Measurements from ENCODE around the gene ATG9A. TPM values are rescaled to one million over a fixed set of nuclear protein-coding genes. Genes with fewer than 3 reads are reported as not detected.

ATG9A gene
- total RNA-seq, 1 donor from 2014 or later = 48.8 TPM

GRCh38 chr2:219218732-219219701 lies 10.4 kb downstream of the ATG9A start, which contains the start of gene ABCB6:
Gene ABCB6 (minus strand): TSS chr2:219218958. CDS start chr2:219218673, 285 bp downstream.
- Histone ChIP-seq H3K4me1 (ENCODE audit: insufficient read depth, low read length) (peaks cover 23% of the 10 kb centered on the region), H2AFZ (ENCODE audit: low read depth, low read length) (peak within 1 kb of the TSS; percentile 71), H4K20me1 (ENCODE audit: insufficient read depth, low read length) (peaks cover 14% of the 10 kb centered on the region), H3K4me2 (ENCODE audit: low read length) (peak within 1 kb of the TSS; percentile 87), H3K27ac (ENCODE audit: low read depth, low read length) (peak within 1 kb of the TSS; percentile 79), H3K4me3 (ENCODE audit: insufficient read depth, low read depth, low read length) (peak within 1 kb of the TSS; percentile 60), H3K9ac (ENCODE audit: low read length) (peak within 1 kb of the TSS; percentile 73), H3K27me3 (ENCODE audit: insufficient read depth, low read length) (no peaks in the 10 kb centered on the region), H3K9me3 (ENCODE audit: insufficient read depth, low read depth, low read length) (no peaks in the 10 kb centered on the region), H3K79me2 (ENCODE audit: insufficient read depth, low read length) (peaks cover 8% of the 10 kb centered on the region), H3K36me3 (ENCODE audit: insufficient read depth, low read length) (peaks cover 16% of the 10 kb centered on the region)
- H3K4me1 Mint-ChIP-seq (ENCODE audit: low read depth, unreplicated experiment) = peaks cover 6% of the 10 kb centered on the region
- H3K4me3 Mint-ChIP-seq (ENCODE audit: unreplicated experiment) = peak within 1 kb of the TSS; percentile 86
- no peaks in the 10 kb centered on the region for H3K9me3 Mint-ChIP-seq (ENCODE audit: unreplicated experiment)
- no peak for FAIRE-seq
- H3K27ac Mint-ChIP-seq (ENCODE audit: unreplicated experiment) = peak within 1 kb of the TSS; percentile 87
- TF ChIP-seq EZH2 (IDR thresholded peaks at IDR 0.05; ENCODE audit: insufficient read depth, low read length) (no peak), CTCF (IDR thresholded peaks at IDR 0.05; ENCODE audit: insufficient read depth, low read depth, low read length) (no peak)
- H3K27me3 Mint-ChIP-seq (ENCODE audit: low read depth, unreplicated experiment) = no peaks in the 10 kb centered on the region
- peak; percentile 79 for DNase-seq (ENCODE audit: low read depth)
- H3K36me3 Mint-ChIP-seq (ENCODE audit: low read depth, unreplicated experiment) = peaks cover 30% of the 10 kb centered on the region

GRCh38 chr2:219218217-219218731 lies 11.2 kb downstream of the ATG9A start:
- Histone ChIP-seq H4K20me1 (ENCODE audit: insufficient read depth, low read length) (peaks cover 14% of the 10 kb centered on the region), H3K9ac (ENCODE audit: low read length) (peak overlapping the region; percentile 73), H3K27me3 (ENCODE audit: insufficient read depth, low read length) (no peaks in the 10 kb centered on the region), H3K4me2 (ENCODE audit: low read length) (peak overlapping the region; percentile 87), H3K4me1 (ENCODE audit: insufficient read depth, low read length) (peaks cover 23% of the 10 kb centered on the region), H2AFZ (ENCODE audit: low read depth, low read length) (peak overlapping the region; percentile 71), H3K4me3 (ENCODE audit: insufficient read depth, low read depth, low read length) (peak overlapping the region; percentile 60), H3K36me3 (ENCODE audit: insufficient read depth, low read length) (peaks cover 11% of the 10 kb centered on the region), H3K27ac (ENCODE audit: low read depth, low read length) (peak overlapping the region; percentile 79), H3K79me2 (ENCODE audit: insufficient read depth, low read length) (peaks cover 8% of the 10 kb centered on the region), H3K9me3 (ENCODE audit: insufficient read depth, low read depth, low read length) (no peaks in the 10 kb centered on the region)
- no peaks in the 10 kb centered on the region for H3K9me3 Mint-ChIP-seq (ENCODE audit: unreplicated experiment)
- no peak for TF ChIP-seq CTCF (IDR thresholded peaks at IDR 0.05; ENCODE audit: insufficient read depth, low read depth, low read length)
- no peak for TF ChIP-seq EZH2 (IDR thresholded peaks at IDR 0.05; ENCODE audit: insufficient read depth, low read length)
- peak overlapping the region; percentile 86 for H3K4me3 Mint-ChIP-seq (ENCODE audit: unreplicated experiment)
- H3K36me3 Mint-ChIP-seq (ENCODE audit: low read depth, unreplicated experiment) = peaks cover 26% of the 10 kb centered on the region
- H3K27ac Mint-ChIP-seq (ENCODE audit: unreplicated experiment) = peak overlapping the region; percentile 87
- no peaks in the 10 kb centered on the region for H3K27me3 Mint-ChIP-seq (ENCODE audit: low read depth, unreplicated experiment)
- DNase-seq (ENCODE audit: low read depth) (peak; percentile 66), FAIRE-seq (no peak)
- peaks cover 6% of the 10 kb centered on the region for H3K4me1 Mint-ChIP-seq (ENCODE audit: low read depth, unreplicated experiment)

Data from astrocyte (in vitro differentiated cells and primary cell).